ENCODE results near the gene ATP1B1.
A peak's percentile ranks its signal among the peaks of the same experiment; 100 is the strongest.

Gene ATP1B1

GRCh38 chr1:169148472-169149252, 42.2 kb downstream of the ATP1B1 start:
- H3K4me1 ChIP-seq (ENCODE audit: control insufficient read depth, low read depth, low read length), result no peaks in the 10 kb centered on the region
- H3K23ac ChIP-seq (ENCODE audit: low read length), result no peak overlapping the region
- no peak overlapping the region for H3K27ac ChIP-seq (ENCODE audit: low read depth, low read length)
- H3K4ac ChIP-seq (ENCODE audit: low read depth, low read length), result no peak overlapping the region
- H3K56ac ChIP-seq (ENCODE audit: low read length), result no peak overlapping the region
- DNase-seq, result no peak
- no peak overlapping the region for H2BK15ac ChIP-seq (replicated peaks; ENCODE audit: low read depth)
- no peak overlapping the region for H3K4me2 ChIP-seq (ENCODE audit: low read length)
- H2BK120ac ChIP-seq (ENCODE audit: low read depth, low read length), result no peak overlapping the region
- no peak overlapping the region for H2AK5ac ChIP-seq (ENCODE audit: low read length)
- H3K4me3 ChIP-seq (ENCODE audit: low read length), result no peak overlapping the region
- H3K79me1 ChIP-seq (ENCODE audit: low read length), result no peaks in the 10 kb centered on the region
- no CpG with 5 or more reads among the region's 5 CpGs for WGBS (ENCODE audit: extremely low coverage, insufficient coverage, low lambda C conversion rate)
- no peaks in the 10 kb centered on the region for H3K27me3 ChIP-seq (ENCODE audit: insufficient read depth, low read length, poor library complexity)
- no peak overlapping the region for H3K9ac ChIP-seq (ENCODE audit: low read length)
- H2BK5ac ChIP-seq (ENCODE audit: low read length), result no peak overlapping the region
- no peak overlapping the region for H4K8ac ChIP-seq (ENCODE audit: low read depth, low read length)
- H4K5ac ChIP-seq (ENCODE audit: low read length), result no peak overlapping the region
- no peaks in the 10 kb centered on the region for H3K79me2 ChIP-seq (ENCODE audit: control insufficient read depth, insufficient read depth, low read length)
- peak overlapping the region; percentile 28 for H3K18ac ChIP-seq (ENCODE audit: low read length)
- no peaks in the 10 kb centered on the region for H3K36me3 ChIP-seq (ENCODE audit: control insufficient read depth, insufficient read depth, low read length)

GRCh38 chr1:169149555-169150286, 43.2 kb downstream of the ATP1B1 start:
- DNase-seq, result no peak
- no CpG with 5 or more reads among the region's 2 CpGs for WGBS (ENCODE audit: extremely low coverage, insufficient coverage, low lambda C conversion rate)
- no peak overlapping the region for H3K27ac ChIP-seq (ENCODE audit: low read depth, low read length)

GRCh38 chr1:169150641-169151337, 44.3 kb downstream of the ATP1B1 start:
- no peak overlapping the region for H2BK15ac ChIP-seq (replicated peaks; ENCODE audit: low read depth)
- H3K4ac ChIP-seq (ENCODE audit: low read depth, low read length), result no peak overlapping the region
- H3K23ac ChIP-seq (ENCODE audit: low read length), result no peak overlapping the region
- H3K36me3 ChIP-seq (ENCODE audit: control insufficient read depth, insufficient read depth, low read length), result no peaks in the 10 kb centered on the region
- H2BK120ac ChIP-seq (ENCODE audit: low read depth, low read length), result no peak overlapping the region
- no CpG with 5 or more reads among the region's 4 CpGs for WGBS (ENCODE audit: extremely low coverage, insufficient coverage, low lambda C conversion rate)
- H3K18ac ChIP-seq (ENCODE audit: low read length), result no peak overlapping the region
- no peaks in the 10 kb centered on the region for H3K27me3 ChIP-seq (ENCODE audit: insufficient read depth, low read length, poor library complexity)
- no peak overlapping the region for H3K9ac ChIP-seq (ENCODE audit: low read length)
- H3K4me2 ChIP-seq (ENCODE audit: low read length), result no peak overlapping the region
- no peak overlapping the region for H2BK5ac ChIP-seq (ENCODE audit: low read length)
- H3K27ac ChIP-seq (ENCODE audit: low read depth, low read length), result no peak overlapping the region
- H4K5ac ChIP-seq (ENCODE audit: low read length), result no peak overlapping the region
- H3K79me1 ChIP-seq (ENCODE audit: low read length), result no peaks in the 10 kb centered on the region
- H3K4me1 ChIP-seq (ENCODE audit: control insufficient read depth, low read depth, low read length), result no peaks in the 10 kb centered on the region
- H3K79me2 ChIP-seq (ENCODE audit: control insufficient read depth, insufficient read depth, low read length), result no peaks in the 10 kb centered on the region
- no peak overlapping the region for H4K8ac ChIP-seq (ENCODE audit: low read depth, low read length)
- H3K56ac ChIP-seq (ENCODE audit: low read length), result no peak overlapping the region
- DNase-seq, result no peak
- H2AK5ac ChIP-seq (ENCODE audit: low read length), result no peak overlapping the region
- no peak overlapping the region for H3K4me3 ChIP-seq (ENCODE audit: low read length)

More at GRCh38 chr1:169149555-169150286, 43.2 kb downstream of the ATP1B1 start:
- Histone ChIP-seq H3K36me3 (ENCODE audit: control insufficient read depth, insufficient read depth, low read length) (no peaks in the 10 kb centered on the region), H3K4ac (ENCODE audit: low read depth, low read length) (no peak overlapping the region), H2BK120ac (ENCODE audit: low read depth, low read length) (no peak overlapping the region), H3K56ac (ENCODE audit: low read length) (no peak overlapping the region), H2BK15ac (replicated peaks; ENCODE audit: low read depth) (no peak overlapping the region), H3K4me3 (ENCODE audit: low read length) (no peak overlapping the region), H3K79me1 (ENCODE audit: low read length) (no peaks in the 10 kb centered on the region), H3K79me2 (ENCODE audit: control insufficient read depth, insufficient read depth, low read length) (no peaks in the 10 kb centered on the region), H3K18ac (ENCODE audit: low read length) (no peak overlapping the region), H4K5ac (ENCODE audit: low read length) (no peak overlapping the region), H3K27me3 (ENCODE audit: insufficient read depth, low read length, poor library complexity) (no peaks in the 10 kb centered on the region), H4K8ac (ENCODE audit: low read depth, low read length) (no peak overlapping the region), H3K9ac (ENCODE audit: low read length) (no peak overlapping the region), H2BK5ac (ENCODE audit: low read length) (no peak overlapping the region), H3K4me2 (ENCODE audit: low read length) (no peak overlapping the region), H3K23ac (ENCODE audit: low read length) (no peak overlapping the region), H2AK5ac (ENCODE audit: low read length) (no peak overlapping the region), H3K4me1 (ENCODE audit: control insufficient read depth, low read depth, low read length) (no peaks in the 10 kb centered on the region)

GRCh38 chr1:169151338-169151837, 44.9 kb downstream of the ATP1B1 start:
- H3K27me3 ChIP-seq (ENCODE audit: insufficient read depth, low read length, poor library complexity), result no peaks in the 10 kb centered on the region
- no peaks in the 10 kb centered on the region for H3K79me1 ChIP-seq (ENCODE audit: low read length)
- no CpG with 5 or more reads among the region's 5 CpGs for WGBS (ENCODE audit: extremely low coverage, insufficient coverage, low lambda C conversion rate)
- H3K36me3 ChIP-seq (ENCODE audit: control insufficient read depth, insufficient read depth, low read length), result no peaks in the 10 kb centered on the region
- H3K4ac ChIP-seq (ENCODE audit: low read depth, low read length), result no peak overlapping the region
- no peaks in the 10 kb centered on the region for H3K4me1 ChIP-seq (ENCODE audit: control insufficient read depth, low read depth, low read length)
- no peak overlapping the region for H3K56ac ChIP-seq (ENCODE audit: low read length)
- no peak overlapping the region for H2BK15ac ChIP-seq (replicated peaks; ENCODE audit: low read depth)
- H3K27ac ChIP-seq (ENCODE audit: low read depth, low read length), result no peak overlapping the region
- H2BK120ac ChIP-seq (ENCODE audit: low read depth, low read length), result no peak overlapping the region
- no peak overlapping the region for H3K4me3 ChIP-seq (ENCODE audit: low read length)
- no peak overlapping the region for H3K18ac ChIP-seq (ENCODE audit: low read length)
- H3K23ac ChIP-seq (ENCODE audit: low read length), result no peak overlapping the region
- no peak overlapping the region for H3K4me2 ChIP-seq (ENCODE audit: low read length)
- no peaks in the 10 kb centered on the region for H3K79me2 ChIP-seq (ENCODE audit: control insufficient read depth, insufficient read depth, low read length)
- no peak overlapping the region for H2AK5ac ChIP-seq (ENCODE audit: low read length)
- H2BK5ac ChIP-seq (ENCODE audit: low read length), result no peak overlapping the region
- no peak overlapping the region for H4K8ac ChIP-seq (ENCODE audit: low read depth, low read length)
- no peak overlapping the region for H3K9ac ChIP-seq (ENCODE audit: low read length)
- no peak for DNase-seq
- no peak overlapping the region for H4K5ac ChIP-seq (ENCODE audit: low read length)

GRCh38 chr1:169155675-169156074, 49.2 kb downstream of the ATP1B1 start:
- Histone ChIP-seq H3K4ac (ENCODE audit: low read depth, low read length) (no peak overlapping the region), H3K23ac (ENCODE audit: low read length) (no peak overlapping the region), H2AK5ac (ENCODE audit: low read length) (no peak overlapping the region), H3K27me3 (ENCODE audit: insufficient read depth, low read length, poor library complexity) (no peaks in the 10 kb centered on the region), H4K8ac (ENCODE audit: low read depth, low read length) (no peak overlapping the region), H3K56ac (ENCODE audit: low read length) (no peak overlapping the region), H4K5ac (ENCODE audit: low read length) (no peak overlapping the region), H3K9ac (ENCODE audit: low read length) (no peak overlapping the region), H3K4me2 (ENCODE audit: low read length) (no peak overlapping the region), H3K18ac (ENCODE audit: low read length) (no peak overlapping the region), H3K27ac (ENCODE audit: low read depth, low read length) (no peak overlapping the region), H3K4me1 (ENCODE audit: control insufficient read depth, low read depth, low read length) (no peaks in the 10 kb centered on the region), H2BK5ac (ENCODE audit: low read length) (no peak overlapping the region), H3K36me3 (ENCODE audit: control insufficient read depth, insufficient read depth, low read length) (no peaks in the 10 kb centered on the region), H3K4me3 (ENCODE audit: low read length) (no peak overlapping the region), H3K79me2 (ENCODE audit: control insufficient read depth, insufficient read depth, low read length) (no peaks in the 10 kb centered on the region), H2BK120ac (ENCODE audit: low read depth, low read length) (no peak overlapping the region), H3K79me1 (ENCODE audit: low read length) (no peaks in the 10 kb centered on the region), H2BK15ac (replicated peaks; ENCODE audit: low read depth) (no peak overlapping the region)
- no CpG with 5 or more reads among the region's 1 CpG for WGBS (ENCODE audit: extremely low coverage, insufficient coverage, low lambda C conversion rate)
- no peak for DNase-seq

All from mesendoderm (in vitro differentiated cells).